Panc1 (cell line): ENCODE results near the gene PUS1. TPM values are rescaled to one million over a fixed set of nuclear protein-coding genes. Genes with fewer than 3 reads are reported as not detected.

ENCODE experiments used
- ATAC-seq: fragments of 200-7000 bp; cut with Tn5 transposase; 2 replicates; pipeline ENCODE4 v1.9.1; 2020; ENCODE audit warnings: mild to moderate bottlenecking, moderate library complexity
- BruUV-seq: library from RNA; stranded (reverse); fragments of 400-500 nt; replicated peaks from 2 replicates; lab custom pipeline; 2021; lab: Mats Ljungman, UMichigan
- CTCF ChIA-PET: fragments of 300-600 bp; sonication (Branson Sonifier 250); formaldehyde crosslinking; loops from one replicate; lab custom pipeline; 2022; ENCODE audit warnings: antibody characterized with exemption; lab: Charles Lee
- POLR2A ChIA-PET: fragments of 300-600 bp; sonication (Branson Sonifier 250); formaldehyde crosslinking; loops from one replicate; lab custom pipeline; 2022; ENCODE audit warnings: antibody characterized with exemption; lab: Charles Lee
- DNase-seq: peaks from one replicate; pipeline ENCODE4 v3.0.0-alpha.2; 2010; ENCODE audit warnings: low read depth, low spot score
- H3K27ac ChIP-seq: 2 replicates; pipeline ENCODE4 v1.5.1; 2011; ENCODE audit warnings: mild to moderate bottlenecking, low read length, inconsistent platforms
- H3K27me3 ChIP-seq: fragments of 200-500 bp; sonication (Bioruptor generic); 2 replicates; pipeline ENCODE4 v1.6.0; 2014; ENCODE audit warnings: low read length, inconsistent platforms; ENCODE audit not compliant: control insufficient read depth, insufficient read depth
- H3K36me3 ChIP-seq: fragments of 200-500 bp; sonication (Bioruptor generic); 2 replicates; pipeline ENCODE4 v1.5.1; 2014; ENCODE audit warnings: inconsistent platforms, mild to moderate bottlenecking, low read length, moderate library complexity; ENCODE audit not compliant: control insufficient read depth, insufficient read depth
- H3K4me1 ChIP-seq: 2 replicates; pipeline ENCODE4 v1.5.1; 2011; ENCODE audit warnings: inconsistent platforms, mild to moderate bottlenecking, low read length, moderate library complexity; ENCODE audit not compliant: control insufficient read depth, insufficient read depth
- H3K4me3 ChIP-seq, 2 experiments: 2 replicates each; pipeline ENCODE4 v1.5.1; 2011 to 2012; ENCODE audit warnings: low read depth in 2 of 2, low read length in 2 of 2, mild to moderate bottlenecking in 2 of 2, inconsistent platforms in 1 of 2, moderate library complexity in 1 of 2
- H3K9me3 ChIP-seq: fragments of 200-500 bp; sonication (Bioruptor generic); 2 replicates; pipeline ENCODE4 v1.5.1; 2014; ENCODE audit warnings: low read depth, mild to moderate bottlenecking, inconsistent platforms, low read length, moderate library complexity; ENCODE audit not compliant: control insufficient read depth, insufficient read depth
- CTCF ChIP-seq: fragments of 450-650 bp; IDR thresholded peaks from 2 replicates; pipeline ENCODE4 v1.5.1; 2017; ENCODE audit warnings: mild to moderate bottlenecking
- POLR2AphosphoS5 ChIP-seq: IDR thresholded peaks from 2 replicates; pipeline ENCODE4 v1.6.1; 2012; ENCODE audit warnings: mild to moderate bottlenecking, low read depth, low read length, moderate library complexity
- REST ChIP-seq, 2 experiments: IDR thresholded peaks; 2 replicates each; pipeline ENCODE4 v1.6.1; 2011 to 2012; ENCODE audit warnings: low read depth in 2 of 2, control low read depth in 1 of 2, low read length in 1 of 2, mild to moderate bottlenecking in 1 of 2, moderate library complexity in 1 of 2; ENCODE audit not compliant: insufficient read depth in 1 of 2
- SIN3A ChIP-seq: IDR thresholded peaks from 2 replicates; pipeline ENCODE4 v1.6.1; 2012; ENCODE audit warnings: low read depth, mild to moderate bottlenecking, low read length, moderate library complexity, borderline replicate concordance; ENCODE audit not compliant: insufficient read depth
- TCF7L2 ChIP-seq: IDR thresholded peaks from 2 replicates; pipeline ENCODE4 v1.6.1; 2011; ENCODE audit warnings: mild to moderate bottlenecking, low read depth, low read length, inconsistent platforms
- in situ Hi-C: cut with HindIII; loops from 2 replicates; pipeline ENCODE4 v1.10.0; 2016; ENCODE audit warnings: low sequenced_read_pairs, low pct_unique_long_range_greater_than_20kb
- intact Hi-C: fragments of 100-400 bp; cut with micrococcal nuclease; formaldehyde crosslinking; loops from one replicate; pipeline ENCODE4 v1.10.0; 2022; ENCODE audit not compliant: unreplicated experiment
- total RNA-seq: library from RNA; stranded (reverse); gene quantifications from one replicate; pipeline ENCODE4 v1.2.1, GENCODE V29; 2021; ENCODE audit not compliant: unreplicated experiment

The PUS1 gene
- total RNA-seq, 1 experiment from 2014 or later: 108 TPM

- intact Hi-C loops (no loop called here), in situ Hi-C loops (no loop called here)
- ChIA-PET CTCF (no interaction called here), POLR2A (no interaction called here)
- no TSS peak for BruUV-seq
- Histone ChIP-seq H3K36me3 (0 out of 2 replicates have a peak, but pooled peaks cover 2% of the 10 kb centered on the region), H3K9me3 (no peaks in the 10 kb centered on the region), H3K27ac (no peak overlapping the region), H3K4me1 (no peaks in the 10 kb centered on the region), H3K27me3 (no peaks in the 10 kb centered on the region), H3K4me3 (no peak overlapping the region)
- TF ChIP-seq POLR2AphosphoS5 (no peak), CTCF (no peak), SIN3A (no peak), REST (IDR thresholded peaks at IDR 0.05; ENCODE audit: insufficient read depth in 1 of 2, low read depth in 2 of 2, low read length in 1 of 2) (no peak), TCF7L2 (no peak)
- DNase-seq: no peak
- ATAC-seq: no peak
Measured at GRCh38 chr12:131939007-131939406, 9.9 kb downstream of the PUS1 start.

GRCh38 chr12:131940141-131940547 lies 11.1 kb downstream of the PUS1 start:
- no peak for TF ChIP-seq TCF7L2
- Histone ChIP-seq H3K4me3 (no peak overlapping the region), H3K36me3 (0 out of 2 replicates have a peak, but pooled peaks cover 2% of the 10 kb centered on the region), H3K27ac (no peak overlapping the region), H3K27me3 (no peaks in the 10 kb centered on the region), H3K4me1 (no peaks in the 10 kb centered on the region), H3K9me3 (no peaks in the 10 kb centered on the region)
- DNase-seq (no peak), ATAC-seq (no peak)
- in situ Hi-C loops: no loop called here
- CTCF ChIA-PET: no interaction called here
- POLR2A ChIA-PET: no interaction called here
- no TSS peak for BruUV-seq
- intact Hi-C loops: no loop called here

GRCh38 chr12:131941116-131941986 lies 12.3 kb downstream of the PUS1 start:
- no peak for DNase-seq
- H3K9me3 ChIP-seq: no peaks in the 10 kb centered on the region
- 0 out of 2 replicates have a peak, but pooled peaks cover 2% of the 10 kb centered on the region for H3K36me3 ChIP-seq
- H3K4me3 ChIP-seq: no peak overlapping the region
- no peak for ATAC-seq
- ChIA-PET CTCF (no interaction called here), POLR2A (no interaction called here)
- no peak overlapping the region for H3K27ac ChIP-seq
- H3K4me1 ChIP-seq: no peaks in the 10 kb centered on the region
- no TSS peak for BruUV-seq
- H3K27me3 ChIP-seq: no peaks in the 10 kb centered on the region
- in situ Hi-C loops: no loop called here
- intact Hi-C loops: no loop called here
- TF ChIP-seq TCF7L2: no peak
